CD4-positive, alpha-beta T cell (primary cell): Measurements from ENCODE around the gene NETO2. TPM values are rescaled to one million over a fixed set of nuclear protein-coding genes. Genes with fewer than 3 reads are reported as not detected.
"Not testable (repeated sequence)": the region's sequence is repeated elsewhere in the genome, so short reads cannot be mapped to it uniquely, and the experiment has no call there.

ENCODE experiments used
- ATAC-seq: fragments of 200-7000 bp; cut with Tn5 transposase; one replicate; pipeline ENCODE4 v1.10.0; 2022; ENCODE audit warnings: mild to moderate bottlenecking; ENCODE audit not compliant: poor library complexity
- CTCF ChIA-PET: fragments of 350-600 bp; sonication (Branson Sonifier 250); formaldehyde crosslinking; loops from one replicate; lab custom pipeline; 2021; ENCODE audit warnings: antibody characterized with exemption, inconsistent platforms; lab: Charles Lee
- POLR2A ChIA-PET: fragments of 350-600 bp; sonication (Branson Sonifier 250); formaldehyde crosslinking; loops from one replicate; lab custom pipeline; 2021; ENCODE audit warnings: antibody characterized with exemption, inconsistent platforms; lab: Charles Lee
- DNase-seq, 14 experiments: peaks; one replicate each; pipeline ENCODE4 v3.0.0-alpha.2; 2013 to 2020; ENCODE audit warnings: mixed read lengths in 2 of 14
- H3K27ac ChIP-seq, 2 donors: one replicate each; pipeline versions ENCODE4 v1.5.1 to v1.7.0; 2013; ENCODE audit warnings: low read length in 2 of 2, low read depth in 1 of 2, mild to moderate bottlenecking in 1 of 2
- H3K27me3 ChIP-seq, 2 experiments: 1 replicate in 1 of 2; 2 replicates in 1 of 2; pipeline versions ENCODE4 v1.6.1 to v1.7.0; 2013; ENCODE audit warnings: low read length in 2 of 2, control low read depth in 1 of 2, mild to moderate bottlenecking in 1 of 2, moderate library complexity in 1 of 2; ENCODE audit not compliant: insufficient read depth in 2 of 2, control insufficient read depth in 1 of 2
- H3K36me3 ChIP-seq: one replicate; pipeline ENCODE4 v1.6.1; 2013; ENCODE audit warnings: low read length, control low read depth; ENCODE audit not compliant: insufficient read depth
- H3K4me1 ChIP-seq: one replicate; pipeline ENCODE4 v1.6.1; 2013; ENCODE audit warnings: low read length, control low read depth; ENCODE audit not compliant: insufficient read depth
- H3K4me3 ChIP-seq: one replicate; pipeline ENCODE4 v1.5.1; 2013; ENCODE audit warnings: mild to moderate bottlenecking, low read length, moderate library complexity
- H3K9me3 ChIP-seq, 2 experiments: 1 replicate in 1 of 2; 2 replicates in 1 of 2; pipeline versions ENCODE4 v1.6.1 to v1.7.0; 2013; ENCODE audit warnings: low read length in 2 of 2, mild to moderate bottlenecking in 2 of 2, control low read depth in 1 of 2, moderate library complexity in 1 of 2; ENCODE audit not compliant: control insufficient read depth in 1 of 2, insufficient read depth in 1 of 2
- H3K27ac Mint-ChIP-seq: one replicate; pipeline ENCODE4 v1.8.0; 2020; ENCODE audit warnings: mixed read lengths
- H3K27me3 Mint-ChIP-seq: one replicate; pipeline ENCODE4 v1.8.0; 2021; ENCODE audit warnings: mixed read lengths
- H3K36me3 Mint-ChIP-seq: one replicate; pipeline ENCODE4 v1.8.0; 2021; ENCODE audit warnings: low read depth, mixed read lengths
- H3K4me1 Mint-ChIP-seq: one replicate; pipeline ENCODE4 v1.8.0; 2021; ENCODE audit warnings: low read depth, mixed read lengths
- H3K4me3 Mint-ChIP-seq: one replicate; pipeline ENCODE4 v1.8.0; 2020; ENCODE audit warnings: mild to moderate bottlenecking, mixed read lengths
- H3K9me3 Mint-ChIP-seq: one replicate; pipeline ENCODE4 v1.8.0; 2020; ENCODE audit warnings: mixed read lengths
- CTCF ChIP-seq: fragments of 200-600 bp; IDR thresholded peaks from one replicate; pipeline ENCODE4 v1.8.0; 2022; ENCODE audit warnings: antibody characterized with exemption, mild to moderate bottlenecking
- intact Hi-C, 2 experiments: fragments of 100-400 bp; cut with DNase I in 1 of 2; cut with micrococcal nuclease in 1 of 2; formaldehyde crosslinking; loops; one replicate each; pipeline versions ENCODE4 v1.15.1 to v1.9.0; 2023 to 2025; cut with DNase I, micrococcal nuclease
- total RNA-seq, 174 experiments: library from RNA in 2 of 174; stranded (reverse) in 2 of 174; gene quantifications; one replicate each; pipeline ENCODE4 v1.2.3 and lab custom pipeline; 2021 to 2026

NETO2 gene
- total RNA-seq, 2 experiments from 2014 or later, result 1.8 to 1.9 TPM

GRCh38 chr16:47056688-47057629 lies 86.8 kb downstream of the NETO2 start:
- H3K36me3 Mint-ChIP-seq, result no peaks in the 10 kb centered on the region
- Histone ChIP-seq H3K4me1 (no peaks in the 10 kb centered on the region), H3K4me3 (no peak overlapping the region), H3K9me3 (peaks cover 0 to 6% of the 10 kb centered on the region in 2 experiments), H3K27me3 (peaks cover 0 to 3% of the 10 kb centered on the region in 2 experiments), H3K36me3 (no peaks in the 10 kb centered on the region), H3K27ac (no peak overlapping the region)
- CTCF ChIA-PET, result no interaction called here
- no peak overlapping the region for H3K4me3 Mint-ChIP-seq
- TF ChIP-seq CTCF, result no peak
- no peaks in the 10 kb centered on the region for H3K9me3 Mint-ChIP-seq
- POLR2A ChIA-PET, result no interaction called here
- H3K4me1 Mint-ChIP-seq, result no peaks in the 10 kb centered on the region
- intact Hi-C loops, result no loop called here
- ATAC-seq (no peak), DNase-seq (no peak)
- H3K27me3 Mint-ChIP-seq, result no peaks in the 10 kb centered on the region
- H3K27ac Mint-ChIP-seq, result no peak overlapping the region

- CTCF ChIA-PET, H3K9me3 ChIP-seq, H3K27me3 ChIP-seq, H3K27ac Mint-ChIP-seq, H3K27me3 Mint-ChIP-seq, H3K4me1 Mint-ChIP-seq, H3K9me3 Mint-ChIP-seq, H3K36me3 ChIP-seq, H3K27ac ChIP-seq, H3K4me3 Mint-ChIP-seq, H3K4me1 ChIP-seq, H3K4me3 ChIP-seq, DNase-seq, H3K36me3 Mint-ChIP-seq, ATAC-seq, intact Hi-C loops, POLR2A ChIA-PET: not testable (repeated sequence)
These were observed 87.7 kb downstream of the NETO2 start for GRCh38 chr16:47056061-47056460.

- DNase-seq (no peak), ATAC-seq (no peak)
- ChIA-PET CTCF (no interaction called here), POLR2A (no interaction called here)
- no peak for TF ChIP-seq CTCF
- Histone ChIP-seq H3K27me3 (peaks cover 0 to 3% of the 10 kb centered on the region in 2 experiments), H3K4me1 (no peaks in the 10 kb centered on the region), H3K27ac (no peak overlapping the region), H3K36me3 (no peaks in the 10 kb centered on the region), H3K9me3 (no peaks in the 10 kb centered on the region), H3K4me3 (no peak overlapping the region)
- no peaks in the 10 kb centered on the region for H3K4me1 Mint-ChIP-seq
- H3K27ac Mint-ChIP-seq, result no peak overlapping the region
- intact Hi-C loops, result no loop called here
- H3K27me3 Mint-ChIP-seq, result no peaks in the 10 kb centered on the region
- no peaks in the 10 kb centered on the region for H3K9me3 Mint-ChIP-seq
- no peaks in the 10 kb centered on the region for H3K36me3 Mint-ChIP-seq
- no peak overlapping the region for H3K4me3 Mint-ChIP-seq
These were observed 88.4 kb downstream of the NETO2 start for GRCh38 chr16:47055136-47055885.
